ENCODE data around the gene DNAJC30.
A peak's percentile ranks its signal among the peaks of the same experiment; 100 is the strongest.

Gene DNAJC30

GRCh38 chr7:73685311-73685710, 2.1 kb upstream of the DNAJC30 start:
- H3K4me3 ChIP-seq (ENCODE audit: low read depth, low read length): no peak overlapping the region
- in situ Hi-C loops (cut with HindIII; ENCODE audit: low sequenced_read_pairs): no loop called here
- no peak for DNase-seq (ENCODE audit: low read depth, low spot score)
- no peak for TF ChIP-seq CTCF (IDR thresholded peaks at IDR 0.05; ENCODE audit: low read depth, low read length)

GRCh38 chr7:73683788-73684693, 788 bp upstream of the DNAJC30 start:
- no peak for TF ChIP-seq CTCF (IDR thresholded peaks at IDR 0.05; ENCODE audit: low read depth, low read length)
- H3K4me3 ChIP-seq (ENCODE audit: low read depth, low read length): peak overlapping the region; percentile 99
- no peak for DNase-seq (ENCODE audit: low read depth, low spot score)
- in situ Hi-C loops (cut with HindIII; ENCODE audit: low sequenced_read_pairs): no loop called here

- in situ Hi-C loops (cut with HindIII; ENCODE audit: low sequenced_read_pairs): no loop called here
- peak overlapping the region; percentile 99 for H3K4me3 ChIP-seq (ENCODE audit: low read depth, low read length)
- no peak for TF ChIP-seq CTCF (IDR thresholded peaks at IDR 0.05; ENCODE audit: low read depth, low read length)
- DNase-seq (ENCODE audit: low read depth, low spot score): no peak
These were observed 553 bp downstream of the DNAJC30 start for GRCh38 chr7:73682745-73683055.

- in situ Hi-C loops (cut with HindIII; ENCODE audit: low sequenced_read_pairs): no loop called here
- no peak overlapping the region for H3K4me3 ChIP-seq (ENCODE audit: low read depth, low read length)
- DNase-seq (ENCODE audit: low read depth, low spot score): peak; percentile 58
- no peak for TF ChIP-seq CTCF (IDR thresholded peaks at IDR 0.05; ENCODE audit: low read depth, low read length)
These were observed 2.2 kb downstream of the DNAJC30 start for GRCh38 chr7:73681031-73681430.

GRCh38 chr7:73680501-73680900, 2.8 kb downstream of the DNAJC30 start:
- DNase-seq (ENCODE audit: low read depth, low spot score): no peak
- in situ Hi-C loops (cut with HindIII; ENCODE audit: low sequenced_read_pairs): no loop called here
- no peak for TF ChIP-seq CTCF (IDR thresholded peaks at IDR 0.05; ENCODE audit: low read depth, low read length)
- no peak overlapping the region for H3K4me3 ChIP-seq (ENCODE audit: low read depth, low read length)

- TF ChIP-seq CTCF (IDR thresholded peaks at IDR 0.05; ENCODE audit: low read depth, low read length): no peak
These were observed 3.5 kb downstream of the DNAJC30 start for GRCh38 chr7:73679709-73680108.

More at GRCh38 chr7:73679709-73680108, 3.5 kb downstream of the DNAJC30 start:
- DNase-seq (ENCODE audit: low read depth, low spot score): no peak
- no peak overlapping the region for H3K4me3 ChIP-seq (ENCODE audit: low read depth, low read length)
- in situ Hi-C loops (cut with HindIII; ENCODE audit: low sequenced_read_pairs): no loop called here
